Measurements from ENCODE around the gene NLRP13.

NLRP13 gene

GRCh38 chr19:55901369-55902079 lies 30.6 kb downstream of the NLRP13 start:
- no peak for DNase-seq (ENCODE audit: low read depth in 3 of 3, low spot score in 1 of 3)

- DNase-seq (ENCODE audit: low read depth in 3 of 3, low spot score in 1 of 3) = no peak
Observed at GRCh38 chr19:55898911-55899310, 33.2 kb downstream of the NLRP13 start.

- DNase-seq (ENCODE audit: low read depth in 3 of 3, low spot score in 1 of 3) = no peak
Observed at GRCh38 chr19:55882626-55883025, 49.5 kb downstream of the NLRP13 start.

GRCh38 chr19:55877211-55877610 lies 54.9 kb downstream of the NLRP13 start:
- DNase-seq (ENCODE audit: low read depth in 3 of 3, low spot score in 1 of 3) = no peak

GRCh38 chr19:55870736-55871135 lies 61.4 kb downstream of the NLRP13 start:
- DNase-seq (ENCODE audit: low read depth in 3 of 3, low spot score in 1 of 3) = no peak

- DNase-seq (ENCODE audit: low read depth in 3 of 3, low spot score in 1 of 3) = no peak
Observed at GRCh38 chr19:55867101-55867500, 65.0 kb downstream of the NLRP13 start.

GRCh38 chr19:55866521-55866920 lies 65.6 kb downstream of the NLRP13 start:
- no peak for DNase-seq (ENCODE audit: low read depth in 3 of 3, low spot score in 1 of 3)

- no peak for DNase-seq (ENCODE audit: low read depth in 3 of 3, low spot score in 1 of 3)
Observed at GRCh38 chr19:55858969-55859368, 73.2 kb downstream of the NLRP13 start.

- no peak for DNase-seq (ENCODE audit: low read depth in 3 of 3, low spot score in 1 of 3)
Observed at GRCh38 chr19:55858401-55858800, 73.7 kb downstream of the NLRP13 start.

GRCh38 chr19:55857974-55858373 lies 74.2 kb downstream of the NLRP13 start:
- no peak for DNase-seq (ENCODE audit: low read depth in 3 of 3, low spot score in 1 of 3)

GRCh38 chr19:55857149-55857548 lies 75.0 kb downstream of the NLRP13 start:
- no peak for DNase-seq (ENCODE audit: low read depth in 3 of 3, low spot score in 1 of 3)

GRCh38 chr19:55855160-55855559 lies 77.0 kb downstream of the NLRP13 start:
- DNase-seq (ENCODE audit: low read depth in 3 of 3, low spot score in 1 of 3) = no peak

All from stimulated activated CD4-positive, alpha-beta T cell treated with anti-CD3 and anti-CD28 coated beads, TNF-alpha, amount 100 ng/mL, for 1 hour (primary cell).